AG04449 (cell line): ENCODE results near the gene TARS3.

ENCODE experiments used
- CTCF ChIA-PET: fragments of 350-600 bp; formaldehyde crosslinking; extraction: SDS; loops from one replicate; lab custom pipeline; 2021; ENCODE audit warnings: antibody characterized with exemption; lab: Yijun Ruan, JAX
- POLR2A ChIA-PET: fragments of 400-600, 350-600 bp; formaldehyde crosslinking; extraction: SDS; loops from one replicate; lab custom pipeline; 2020; ENCODE audit warnings: antibody characterized with exemption, inconsistent platforms; lab: Yijun Ruan, JAX
- DNase-seq: peaks from one replicate; pipeline ENCODE4 v3.0.0-alpha.2; 2010; ENCODE audit warnings: low read depth, low spot score
- H3K4me3 ChIP-seq: 2 replicates; pipeline ENCODE4 v1.5.1; 2011; ENCODE audit warnings: low read depth, mild to moderate bottlenecking, control low read depth, low read length
- CTCF ChIP-seq: IDR thresholded peaks from one replicate; pipeline ENCODE4 v1.5.1; 2011; ENCODE audit warnings: mild to moderate bottlenecking, moderate library complexity, low read length, control low read depth, inconsistent platforms; ENCODE audit not compliant: insufficient read depth; ENCODE audit errors: missing control alignments

Gene TARS3

GRCh38 chr15:101614761-101615160, 109.5 kb downstream of the TARS3 start:
- ChIA-PET POLR2A (no interaction called here), CTCF (interaction anchor here (0.6 to 1.5 kb wide), 4 partner anchors 18 to 320 kb away, joined by 3 to 4 read pairs (median 3); no protein-coding TSS in a partner anchor)
- no peak for DNase-seq
- H3K4me3 ChIP-seq, result no peak overlapping the region
- no peak for TF ChIP-seq CTCF

GRCh38 chr15:101614001-101614585, 110.2 kb downstream of the TARS3 start:
- no peak overlapping the region for H3K4me3 ChIP-seq
- no peak for TF ChIP-seq CTCF
- no peak for DNase-seq
- POLR2A ChIA-PET, result no interaction called here
- CTCF ChIA-PET, result interaction anchor here (0.8 to 1.5 kb wide), 3 partner anchors 26 to 320 kb away, joined by 3 to 4 read pairs (median 3); no protein-coding TSS in a partner anchor

GRCh38 chr15:101613130-101614000, 110.9 kb downstream of the TARS3 start:
- CTCF ChIA-PET, result interaction anchor here (1.5 kb wide), 1 partner anchor 28 kb away, joined by 4 read pairs; no protein-coding TSS in a partner anchor
- POLR2A ChIA-PET, result no interaction called here
- no peak overlapping the region for H3K4me3 ChIP-seq
- DNase-seq, result no peak
- no peak for TF ChIP-seq CTCF

GRCh38 chr15:101612676-101613075, 111.6 kb downstream of the TARS3 start:
- CTCF ChIA-PET, result no interaction called here
- POLR2A ChIA-PET, result no interaction called here
- no peak overlapping the region for H3K4me3 ChIP-seq
- DNase-seq, result no peak
- TF ChIP-seq CTCF, result no peak

GRCh38 chr15:101611580-101612299, 112.5 kb downstream of the TARS3 start:
- DNase-seq, result no peak
- ChIA-PET CTCF (no interaction called here), POLR2A (no interaction called here)
- TF ChIP-seq CTCF, result no peak
- H3K4me3 ChIP-seq, result no peak overlapping the region
